ENCODE data around the gene PAAF1. TPM values are rescaled to one million over a fixed set of nuclear protein-coding genes. Genes with fewer than 3 reads are reported as not detected.

PAAF1 gene
- total RNA-seq, 1 donor from 2014 or later: 38.6 TPM

- H3K4me1 Mint-ChIP-seq: no peaks in the 10 kb centered on the region
- Histone ChIP-seq H3K79me2 (ENCODE audit: low read depth) (no peaks in the 10 kb centered on the region), H3F3A (ENCODE audit: low read depth) (no peaks in the 10 kb centered on the region)
Observed at GRCh38 chr11:73940801-73941570, 64.2 kb downstream of the PAAF1 start.

GRCh38 chr11:73942010-73942409 is 65.2 kb downstream of the PAAF1 start:
- no peak overlapping the region for H3K4me3 ChIP-seq
- peaks cover 2% of the 10 kb centered on the region for H3K9me3 ChIP-seq (ENCODE audit: low read depth)
- H3K36me3 ChIP-seq: no peaks in the 10 kb centered on the region
- peaks cover 7% of the 10 kb centered on the region for H3K36me3 Mint-ChIP-seq
- H2AFZ ChIP-seq (replicated peaks): no peak overlapping the region
- no peaks in the 10 kb centered on the region for H3K4me1 Mint-ChIP-seq
- no peaks in the 10 kb centered on the region for H3K79me2 ChIP-seq (ENCODE audit: low read depth)
- no peaks in the 10 kb centered on the region for H3F3A ChIP-seq (ENCODE audit: low read depth)
- H4K20me1 ChIP-seq (ENCODE audit: low read depth): no peaks in the 10 kb centered on the region
- no peak overlapping the region for H3K4me3 Mint-ChIP-seq
- no peaks in the 10 kb centered on the region for H3K4me1 ChIP-seq
- no peak overlapping the region for H3K9ac ChIP-seq
- H3K9me3 Mint-ChIP-seq: peaks cover 5% of the 10 kb centered on the region
- no peak overlapping the region for H3K27ac Mint-ChIP-seq
- no peak for DNase-seq (ENCODE audit: low spot score)
- H3K27ac ChIP-seq: no peak overlapping the region
- no peaks in the 10 kb centered on the region for H3K27me3 ChIP-seq
- H3K4me2 ChIP-seq: no peak overlapping the region
- peaks cover 6% of the 10 kb centered on the region for H3K27me3 Mint-ChIP-seq (ENCODE audit: insufficient read depth, low read depth)
- TF ChIP-seq EZH2 (IDR thresholded peaks at IDR 0.05) (no peak), EZH2phosphoT487 (IDR thresholded peaks at IDR 0.05) (no peak)
- TF ChIP-seq, protein P1, sequence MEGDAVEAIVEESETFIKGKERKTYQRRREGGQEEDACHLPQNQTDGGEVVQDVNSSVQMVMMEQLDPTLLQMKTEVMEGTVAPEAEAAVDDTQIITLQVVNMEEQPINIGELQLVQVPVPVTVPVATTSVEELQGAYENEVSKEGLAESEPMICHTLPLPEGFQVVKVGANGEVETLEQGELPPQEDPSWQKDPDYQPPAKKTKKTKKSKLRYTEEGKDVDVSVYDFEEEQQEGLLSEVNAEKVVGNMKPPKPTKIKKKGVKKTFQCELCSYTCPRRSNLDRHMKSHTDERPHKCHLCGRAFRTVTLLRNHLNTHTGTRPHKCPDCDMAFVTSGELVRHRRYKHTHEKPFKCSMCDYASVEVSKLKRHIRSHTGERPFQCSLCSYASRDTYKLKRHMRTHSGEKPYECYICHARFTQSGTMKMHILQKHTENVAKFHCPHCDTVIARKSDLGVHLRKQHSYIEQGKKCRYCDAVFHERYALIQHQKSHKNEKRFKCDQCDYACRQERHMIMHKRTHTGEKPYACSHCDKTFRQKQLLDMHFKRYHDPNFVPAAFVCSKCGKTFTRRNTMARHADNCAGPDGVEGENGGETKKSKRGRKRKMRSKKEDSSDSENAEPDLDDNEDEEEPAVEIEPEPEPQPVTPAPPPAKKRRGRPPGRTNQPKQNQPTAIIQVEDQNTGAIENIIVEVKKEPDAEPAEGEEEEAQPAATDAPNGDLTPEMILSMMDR (IDR thresholded peaks at IDR 0.05): no peak

More at GRCh38 chr11:73940801-73941570, 64.2 kb downstream of the PAAF1 start:
- Histone ChIP-seq H3K4me2 (no peak overlapping the region), H2AFZ (replicated peaks) (no peak overlapping the region), H3K27me3 (no peaks in the 10 kb centered on the region), H3K27ac (no peak overlapping the region), H3K9ac (no peak overlapping the region), H3K9me3 (ENCODE audit: low read depth) (peaks cover 2% of the 10 kb centered on the region), H3K4me1 (no peaks in the 10 kb centered on the region), H3K36me3 (no peaks in the 10 kb centered on the region), H4K20me1 (ENCODE audit: low read depth) (no peaks in the 10 kb centered on the region), H3K4me3 (no peak overlapping the region)
- peaks cover 5% of the 10 kb centered on the region for H3K9me3 Mint-ChIP-seq
- peaks cover 8% of the 10 kb centered on the region for H3K36me3 Mint-ChIP-seq
- no peak overlapping the region for H3K4me3 Mint-ChIP-seq
- DNase-seq (ENCODE audit: low spot score): no peak
- no peak overlapping the region for H3K27ac Mint-ChIP-seq
- TF ChIP-seq, protein P1 (IDR thresholded peaks at IDR 0.05): no peak
- TF ChIP-seq EZH2phosphoT487 (IDR thresholded peaks at IDR 0.05) (no peak), EZH2 (IDR thresholded peaks at IDR 0.05) (no peak)
- peaks cover 4% of the 10 kb centered on the region for H3K27me3 Mint-ChIP-seq (ENCODE audit: insufficient read depth, low read depth)

GRCh38 chr11:73944085-73944484 is 67.3 kb downstream of the PAAF1 start:
- no peaks in the 10 kb centered on the region for H3K79me2 ChIP-seq (ENCODE audit: low read depth)
- Mint-ChIP-seq H3K36me3 (no peaks in the 10 kb centered on the region), H3K9me3 (peaks cover 3% of the 10 kb centered on the region), H3K27ac (no peak overlapping the region), H3K27me3 (ENCODE audit: insufficient read depth, low read depth) (peaks cover 2% of the 10 kb centered on the region), H3K4me3 (no peak overlapping the region), H3K4me1 (no peaks in the 10 kb centered on the region)
- H3K4me1 ChIP-seq: no peaks in the 10 kb centered on the region
- H2AFZ ChIP-seq (replicated peaks): no peak overlapping the region
- no peak overlapping the region for H3K27ac ChIP-seq
- no peaks in the 10 kb centered on the region for H3K27me3 ChIP-seq
- no peak overlapping the region for H3K9ac ChIP-seq
- no peak for DNase-seq (ENCODE audit: low spot score)
- H3K4me3 ChIP-seq: no peak overlapping the region
- H3K36me3 ChIP-seq: no peaks in the 10 kb centered on the region
- H3F3A ChIP-seq (ENCODE audit: low read depth): no peaks in the 10 kb centered on the region
- H3K4me2 ChIP-seq: no peak overlapping the region
- no peaks in the 10 kb centered on the region for H4K20me1 ChIP-seq (ENCODE audit: low read depth)
- H3K9me3 ChIP-seq (ENCODE audit: low read depth): no peaks in the 10 kb centered on the region
- TF ChIP-seq, protein P1 (IDR thresholded peaks at IDR 0.05): no peak
- no peak for TF ChIP-seq EZH2phosphoT487 (IDR thresholded peaks at IDR 0.05)
- no peak for TF ChIP-seq EZH2 (IDR thresholded peaks at IDR 0.05)
